CD4-positive, alpha-beta T cell treated with Interleukin-21 for 1 hour (primary cell): ENCODE data around the gene GFER.
"Not testable (repeated sequence)": the region's sequence is repeated elsewhere in the genome, so short reads cannot be mapped to it uniquely, and the experiment has no call there.

Experiments used
- DNase-seq: peaks from one replicate; pipeline ENCODE4 v3.0.0-alpha.2; 2020

Gene GFER

DNA sequence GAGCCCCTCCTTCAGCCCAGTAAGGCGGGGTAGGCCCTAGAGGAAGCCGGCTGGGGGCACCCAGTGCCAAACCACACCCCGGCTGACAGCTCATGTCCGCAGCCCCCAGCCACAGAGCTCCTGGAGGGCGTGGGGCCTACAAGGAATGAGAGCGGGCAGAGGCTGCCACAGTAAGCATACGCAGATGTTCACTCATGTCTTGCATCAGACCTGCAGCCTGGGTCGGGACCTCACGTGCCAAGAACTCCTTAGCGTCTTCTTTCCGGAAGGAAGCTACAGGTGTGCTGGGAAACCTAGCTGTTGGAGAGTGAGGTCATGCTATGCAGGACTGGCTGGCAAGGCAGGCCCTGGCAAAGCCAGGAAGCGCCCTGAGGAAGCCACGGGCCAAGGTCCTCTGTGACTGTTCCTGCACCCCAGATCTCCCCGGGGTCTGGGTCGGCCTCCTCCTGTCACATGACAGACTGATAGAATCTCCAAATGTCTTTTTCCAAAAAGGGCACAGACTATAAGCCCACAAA lies 24.1 kb downstream of the GFER start:
- peak; percentile 33 for DNase-seq

DNA sequence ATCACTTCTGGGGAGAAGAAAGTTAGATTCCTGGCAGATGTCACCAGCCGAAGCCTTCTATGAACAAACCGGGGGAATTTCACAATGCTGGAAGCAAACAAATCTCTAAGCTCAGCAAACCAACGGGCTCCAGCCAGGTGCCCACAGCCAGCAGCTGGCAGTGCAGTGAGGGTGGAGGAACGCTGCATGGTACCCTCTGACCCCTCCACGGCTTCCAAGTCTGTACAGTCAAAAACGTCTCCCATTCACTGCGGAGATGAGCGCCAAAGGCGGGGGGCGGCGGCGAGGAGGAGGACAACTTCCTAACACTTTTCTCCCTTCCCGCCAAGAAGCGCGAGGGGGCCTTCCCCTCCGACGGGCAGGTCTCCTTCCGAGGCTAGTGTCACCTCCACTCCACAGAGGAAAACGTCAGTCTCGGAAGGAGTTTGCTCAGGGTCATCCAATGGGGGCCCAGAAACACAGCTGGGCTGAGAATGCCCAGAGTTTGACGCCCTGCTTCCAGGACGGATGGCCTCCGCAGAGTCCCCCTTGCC lies 24.7 kb downstream of the GFER start:
- peak; percentile 34 for DNase-seq

DNA sequence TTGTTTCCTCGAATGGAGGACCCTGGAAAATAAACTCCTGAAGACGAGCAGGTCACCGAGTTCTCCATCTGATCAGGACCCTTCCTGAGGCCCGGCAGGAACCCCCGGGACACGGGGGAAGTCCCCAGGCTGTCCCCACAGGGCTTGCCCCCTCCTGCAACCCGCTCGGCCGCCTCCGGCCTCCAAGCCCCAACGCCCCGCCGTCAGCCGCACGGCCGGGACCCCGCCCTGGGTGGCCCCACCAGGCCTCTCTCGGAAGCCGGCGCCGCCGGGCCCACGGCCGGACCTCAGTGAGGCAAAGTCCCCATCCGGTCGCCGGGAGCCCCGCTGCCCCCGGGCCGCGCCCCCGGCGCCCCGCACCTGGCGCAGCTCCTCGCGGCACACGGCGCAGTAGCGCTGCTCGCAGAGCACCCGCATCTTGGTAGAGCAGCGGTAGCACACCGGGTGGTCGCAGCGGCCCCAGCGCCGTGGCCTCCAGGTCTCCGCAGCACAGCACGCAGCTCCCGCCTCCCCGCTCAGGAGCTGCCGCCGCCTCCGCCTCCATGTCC lies 25.2 kb downstream of the GFER start:
- no peak for DNase-seq

DNA sequence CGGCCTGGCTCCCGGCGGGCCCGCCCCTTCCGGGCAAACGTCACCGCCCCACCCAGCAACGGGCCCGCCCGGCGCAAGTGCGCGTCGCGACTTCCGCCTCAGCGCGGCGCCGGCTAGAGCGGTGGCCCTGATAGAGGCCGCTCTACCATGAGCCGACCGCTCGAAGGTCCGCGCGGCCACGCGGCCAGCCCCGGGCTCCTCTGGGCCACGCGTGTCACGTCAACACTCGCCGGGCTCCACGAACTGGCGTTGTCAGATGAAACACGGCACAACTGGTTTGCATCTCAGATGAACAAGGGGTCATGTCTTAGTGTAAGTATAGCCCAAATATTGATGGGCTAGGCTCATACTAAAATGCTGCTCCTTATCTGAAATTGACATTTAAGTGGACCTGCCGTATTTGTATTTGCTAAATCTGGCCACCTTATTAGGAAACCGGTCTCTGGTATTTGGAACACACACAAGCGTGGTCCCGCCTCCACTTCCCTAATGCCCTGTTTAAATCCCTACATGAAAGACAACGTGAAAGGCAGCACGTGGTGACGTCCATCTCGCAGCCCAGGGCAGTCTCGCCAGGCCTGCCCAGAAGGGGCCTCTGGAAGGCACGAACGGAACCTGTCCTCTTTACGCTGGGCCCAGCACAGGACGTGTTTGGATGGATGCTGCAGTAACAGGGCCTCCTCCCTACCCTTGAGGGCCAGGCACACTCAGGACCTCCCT lies 26.0 kb downstream of the GFER start, which contains the start of gene ZNF598:
ZNF598 (minus strand) TSS at position 31 of the 720 bp plus-strand sequence.
- DNase-seq, result peak; percentile 80

DNA sequence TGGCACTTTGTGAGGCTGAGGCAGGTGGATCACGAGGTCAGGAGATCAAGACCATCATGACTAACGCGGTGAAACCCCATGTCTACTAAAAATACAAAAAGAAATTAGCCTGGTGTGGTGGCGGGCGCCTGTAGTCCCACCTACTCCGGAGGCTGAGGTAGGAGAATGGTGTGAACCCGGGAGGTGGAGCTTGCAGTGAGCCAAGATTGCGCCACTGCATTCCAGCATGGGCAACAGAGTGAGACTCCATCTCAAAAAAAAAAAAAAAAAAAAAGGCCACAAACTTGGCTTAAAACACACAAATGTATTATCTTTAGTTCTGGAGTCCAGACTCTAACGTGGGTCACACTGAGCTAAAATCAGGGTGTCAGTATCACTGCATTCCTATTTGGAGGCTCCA lies 27.7 kb downstream of the GFER start:
- DNase-seq, result not testable (repeated sequence)

DNA sequence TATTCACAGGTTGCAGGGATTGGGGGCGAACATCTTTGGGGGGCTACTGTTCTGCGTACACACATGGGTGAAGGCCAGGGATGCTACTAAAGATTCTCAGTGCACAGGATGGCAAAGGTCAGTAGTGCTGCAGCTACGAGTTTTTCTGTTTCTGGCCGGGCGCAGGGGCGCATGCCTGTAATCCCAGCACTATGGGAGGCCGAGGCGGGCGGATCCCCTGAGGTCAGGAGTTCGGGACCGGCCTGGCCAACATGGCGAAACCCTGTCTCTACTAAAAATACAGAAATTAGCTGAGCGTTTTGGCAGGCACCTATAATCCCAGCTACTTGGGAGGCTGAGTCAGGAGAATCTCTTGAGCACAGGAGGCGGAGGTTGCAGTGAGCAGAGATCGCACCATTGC lies 29.5 kb downstream of the GFER start:
- no peak for DNase-seq

DNA sequence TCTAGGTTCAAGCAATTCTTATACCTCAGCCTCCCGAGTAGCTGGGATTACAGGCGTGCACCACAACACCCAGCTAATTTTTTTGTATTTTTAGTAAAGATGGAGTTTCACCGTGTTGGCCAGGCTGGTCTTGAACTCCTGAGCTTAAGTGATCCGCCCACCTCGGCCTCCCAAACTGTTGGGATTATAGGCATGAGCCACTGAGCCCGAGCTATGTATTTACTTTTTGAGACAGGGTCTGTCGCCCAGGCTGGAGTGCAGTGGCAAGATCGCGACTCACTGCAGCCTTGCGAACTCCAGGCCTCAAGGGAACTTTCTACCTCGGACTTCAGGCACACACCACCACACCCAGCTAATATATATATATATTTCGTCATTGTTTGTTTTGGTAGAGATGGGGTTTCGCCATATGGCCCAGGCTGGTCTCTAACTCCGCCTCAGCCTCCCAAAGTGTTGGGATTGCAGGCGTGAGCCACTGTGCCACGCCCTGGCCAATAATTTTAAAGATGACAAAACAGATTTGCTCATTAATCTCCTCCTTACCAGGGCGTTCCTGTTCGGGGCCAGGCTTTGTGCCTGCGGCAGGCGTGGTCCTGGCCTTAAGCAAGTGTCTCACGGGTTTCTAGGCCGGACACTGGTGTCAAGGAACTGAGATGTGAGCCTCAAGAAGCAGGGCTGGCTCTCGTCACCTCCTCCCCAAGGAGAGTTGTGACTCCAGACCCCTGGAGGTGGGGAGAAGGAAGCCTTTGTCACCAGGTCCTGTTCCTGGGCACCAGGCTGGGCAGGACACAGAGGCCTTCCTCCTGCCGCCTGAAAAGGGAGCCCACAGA lies 31.3 kb downstream of the GFER start:
- no peak for DNase-seq

DNA sequence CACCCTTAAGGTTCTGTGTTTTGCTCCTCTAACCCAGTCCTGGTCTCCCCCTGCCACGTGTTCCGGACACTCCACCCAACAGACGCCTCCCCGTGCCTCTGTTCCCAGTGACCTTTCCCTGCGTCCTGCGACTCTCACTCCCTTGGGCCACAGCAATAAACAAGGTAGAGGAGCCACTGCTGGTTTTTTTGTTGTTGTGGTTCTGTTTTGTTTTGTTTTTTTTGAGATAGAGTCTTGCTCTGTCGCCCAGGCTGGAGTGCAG lies 31.9 kb downstream of the GFER start:
- no peak for DNase-seq

DNA sequence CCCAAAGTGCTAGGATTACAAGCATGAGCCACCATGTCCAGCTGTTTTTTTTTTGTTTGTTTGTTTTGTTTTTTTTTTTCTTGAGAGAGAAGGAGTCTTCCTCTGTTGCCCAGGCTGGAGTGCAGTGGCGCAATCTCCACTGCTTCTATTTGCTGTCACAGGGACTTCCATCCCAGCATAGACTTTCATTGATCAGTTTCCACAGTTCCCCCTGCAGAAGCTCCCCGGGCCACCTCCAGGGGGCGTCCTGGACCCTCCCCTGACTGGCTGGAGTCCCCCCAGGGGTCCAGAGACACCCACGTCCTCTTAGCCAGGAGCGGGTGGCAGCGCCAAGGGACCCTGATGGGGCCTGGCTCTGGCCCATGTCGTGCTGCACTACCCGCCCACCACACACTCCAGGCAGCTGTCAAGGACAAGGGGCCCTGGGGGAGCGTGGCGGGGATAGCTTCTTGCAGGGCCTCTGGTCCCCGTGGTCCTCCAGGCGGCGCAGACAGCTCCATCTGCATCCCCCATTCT lies 32.5 kb downstream of the GFER start:
- peak; percentile 17 for DNase-seq

DNA sequence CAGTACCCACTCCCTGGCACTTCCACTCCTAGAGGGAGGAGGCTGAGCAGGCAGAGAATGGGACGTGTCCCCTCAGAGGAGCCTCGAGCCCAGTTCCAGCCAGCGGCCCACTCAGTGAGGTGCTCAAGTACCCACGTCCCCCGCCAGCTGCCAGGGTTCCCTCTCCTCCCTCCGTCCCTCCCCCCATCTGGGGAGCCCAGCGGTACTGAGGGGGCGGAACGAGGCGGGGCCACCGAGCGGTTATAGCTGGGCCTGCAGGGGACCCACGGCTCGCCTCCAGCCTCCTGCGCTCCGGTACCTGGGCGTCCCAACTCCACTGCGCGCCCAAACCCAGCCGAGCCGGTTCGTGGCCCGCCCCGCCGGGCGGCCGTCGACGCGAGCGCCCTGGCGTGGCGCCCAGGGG lies 35.5 kb downstream of the GFER start, which contains the start of gene NPW:
NPW (plus strand) TSS at position 268 of the 403 bp plus-strand sequence.
- DNase-seq, result peak; percentile 23

DNA sequence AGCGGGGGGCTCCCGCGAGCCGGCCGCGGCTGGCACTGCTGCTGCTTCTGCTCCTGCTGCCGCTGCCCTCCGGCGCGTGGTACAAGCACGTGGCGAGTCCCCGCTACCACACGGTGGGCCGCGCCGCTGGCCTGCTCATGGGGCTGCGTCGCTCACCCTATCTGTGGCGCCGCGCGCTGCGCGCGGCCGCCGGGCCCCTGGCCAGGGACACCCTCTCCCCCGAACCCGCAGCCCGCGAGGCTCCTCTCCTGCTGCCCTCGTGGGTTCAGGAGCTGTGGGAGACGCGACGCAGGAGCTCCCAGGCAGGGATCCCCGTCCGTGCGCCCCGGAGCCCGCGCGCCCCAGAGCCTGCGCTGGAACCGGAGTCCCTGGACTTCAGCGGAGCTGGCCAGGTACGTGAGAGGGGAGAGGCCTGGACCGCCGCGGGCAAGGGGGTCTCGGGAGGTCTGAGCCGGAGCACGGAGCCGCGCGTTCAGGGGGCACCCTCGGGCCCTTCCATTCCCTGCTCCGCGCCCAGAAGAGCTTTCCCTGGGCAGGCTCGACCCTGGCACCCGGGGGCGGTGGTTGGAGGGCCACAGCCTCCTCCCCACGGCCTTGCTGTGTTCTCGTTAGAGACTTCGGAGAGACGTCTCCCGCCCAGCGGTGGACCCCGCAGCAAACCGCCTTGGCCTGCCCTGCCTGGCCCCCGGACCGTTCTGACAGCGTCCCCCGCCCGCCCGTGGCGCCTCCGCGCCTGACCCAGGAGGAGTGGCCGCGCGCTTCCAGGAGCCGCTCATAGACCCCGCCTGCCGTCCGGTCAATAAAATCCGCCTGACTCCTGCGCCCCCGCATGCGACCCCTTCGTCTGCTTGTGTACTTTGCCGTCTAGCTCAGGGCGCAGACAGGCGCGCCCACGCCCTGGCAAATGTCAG lies 36.2 kb downstream of the GFER start:
- no peak for DNase-seq

DNA sequence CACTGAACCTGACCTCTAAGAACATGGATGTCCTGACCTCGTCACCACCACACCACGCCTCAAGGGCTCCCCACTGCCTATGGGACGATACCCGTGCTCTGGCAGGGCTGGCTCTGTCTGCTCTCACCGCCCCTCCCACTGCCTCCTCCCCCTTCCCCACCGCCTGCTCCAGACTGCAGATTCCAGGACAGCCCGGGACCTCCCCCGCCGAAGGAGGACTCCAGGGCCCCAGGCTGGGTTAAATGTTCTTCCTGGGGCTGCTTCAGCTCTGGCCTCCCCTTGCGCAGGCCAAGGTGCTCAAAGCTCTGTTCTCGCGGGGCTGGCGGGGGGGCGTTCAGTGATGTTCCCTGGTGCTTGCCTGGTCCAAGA lies 38.7 kb downstream of the GFER start:
- no peak for DNase-seq

DNA sequence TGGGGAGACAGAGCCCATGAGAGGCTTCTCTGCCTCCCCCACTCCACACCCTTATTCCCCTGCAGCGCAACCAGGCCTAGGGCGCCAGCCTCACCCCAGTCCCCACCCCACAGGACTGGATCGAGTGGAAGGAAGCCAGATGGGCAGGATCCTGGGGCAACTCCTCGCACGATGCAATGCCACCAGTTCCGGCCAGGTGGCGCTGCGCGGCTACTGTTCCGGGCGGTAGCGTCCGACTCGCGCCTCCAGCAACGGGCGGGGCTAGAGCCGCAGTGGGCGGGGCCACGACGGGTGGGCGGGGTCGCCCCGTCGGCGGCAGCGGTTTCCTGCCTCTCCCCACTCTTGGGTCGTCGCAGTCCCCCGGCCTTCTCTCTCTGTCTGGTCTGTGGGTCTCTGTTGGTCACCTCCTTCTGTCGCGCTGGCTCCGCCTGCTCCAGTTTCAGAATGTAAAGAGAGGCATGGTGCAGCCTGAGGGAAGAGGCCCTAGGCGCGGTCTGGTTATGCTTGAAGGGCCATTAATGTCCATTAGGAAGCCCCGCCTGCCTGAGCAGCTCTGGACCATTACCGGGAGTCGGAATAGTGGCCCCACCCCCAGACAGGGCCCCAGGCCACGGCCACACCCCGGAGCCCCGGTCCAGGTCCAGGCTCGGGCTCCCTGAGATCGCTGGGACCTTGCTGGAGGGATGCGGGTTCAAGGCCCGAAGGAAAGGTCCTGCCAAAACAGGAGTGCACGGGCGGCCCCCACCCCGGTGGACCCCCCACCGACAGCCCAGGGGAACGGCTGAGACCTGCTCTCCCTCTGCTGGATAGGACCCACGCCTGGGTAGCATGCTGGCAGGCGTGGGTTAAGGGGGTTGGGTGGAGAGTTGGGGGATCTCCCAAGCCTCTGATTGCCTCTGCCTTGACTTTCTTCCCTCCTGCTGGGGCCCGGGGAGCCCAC lies 39.4 kb downstream of the GFER start:
- DNase-seq, result peak; percentile 95

DNA sequence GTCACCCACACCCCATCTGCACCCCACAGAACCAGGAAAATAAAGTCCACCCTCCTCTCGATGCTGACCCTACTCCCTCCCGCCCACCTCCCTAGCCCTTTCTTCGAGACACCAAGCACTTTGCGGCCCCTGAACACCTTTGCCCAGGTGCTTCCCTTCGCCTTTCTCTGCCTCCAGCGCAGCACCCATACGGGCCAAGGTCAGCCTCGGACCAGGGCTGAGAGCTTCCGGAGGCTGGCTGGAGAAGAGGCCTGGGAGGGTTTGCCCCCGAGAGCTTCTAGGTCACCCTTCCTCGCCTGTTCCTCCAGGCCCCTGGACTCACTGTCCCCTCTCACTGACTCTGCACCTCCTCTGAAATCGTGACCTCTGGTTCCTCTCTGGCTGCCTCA lies 40.0 kb downstream of the GFER start:
- DNase-seq, result no peak

DNA sequence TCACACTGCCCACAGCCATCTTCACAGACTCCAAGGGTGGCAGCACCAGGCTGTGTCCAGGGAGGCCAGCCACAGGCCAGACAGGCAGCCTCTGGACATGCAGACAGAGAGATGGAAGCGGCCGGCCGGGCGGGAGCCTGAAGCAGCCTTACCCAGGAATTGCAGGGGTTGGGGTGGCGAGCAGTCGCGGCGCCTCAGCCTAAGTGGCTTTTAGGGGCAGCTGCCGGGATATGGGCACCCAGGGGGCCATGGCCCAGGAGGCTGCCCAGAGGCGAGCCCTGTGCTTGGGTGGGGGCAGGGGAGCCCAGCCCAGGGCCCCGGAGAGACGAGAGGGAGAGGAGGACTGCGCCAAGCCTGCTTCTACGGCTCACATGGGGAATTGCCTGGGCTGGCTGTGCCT lies 41.3 kb downstream of the GFER start:
- DNase-seq, result no peak

DNA sequence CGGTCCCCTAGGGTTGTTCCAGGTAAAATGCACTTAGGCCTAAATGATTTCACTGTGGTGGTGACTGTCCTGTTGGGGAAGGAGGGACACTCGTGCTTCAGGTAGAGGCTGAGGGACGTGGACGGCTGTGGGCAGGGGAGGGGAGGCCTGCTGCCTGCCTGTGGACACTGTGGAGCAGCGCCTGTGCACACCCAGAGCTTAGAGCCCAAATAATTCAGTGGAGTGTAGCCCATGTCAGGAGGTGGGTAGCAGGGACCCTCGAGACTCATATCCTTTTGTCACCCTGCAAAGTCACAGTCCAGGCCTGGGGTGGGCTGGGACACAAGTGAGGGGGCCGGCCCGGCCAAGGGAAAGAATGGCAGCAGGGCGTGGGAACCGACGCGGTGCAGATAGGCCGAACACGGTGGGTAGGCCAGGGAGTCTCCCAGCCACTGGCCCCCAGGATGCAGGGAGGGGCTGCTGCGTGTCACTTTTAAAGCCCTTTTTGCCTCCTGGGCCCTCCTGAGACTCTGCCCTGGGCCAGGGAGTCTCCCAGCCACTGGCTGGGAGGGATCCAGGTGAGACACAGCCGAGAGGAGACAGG lies 42.0 kb downstream of the GFER start:
- DNase-seq, result no peak

DNA sequence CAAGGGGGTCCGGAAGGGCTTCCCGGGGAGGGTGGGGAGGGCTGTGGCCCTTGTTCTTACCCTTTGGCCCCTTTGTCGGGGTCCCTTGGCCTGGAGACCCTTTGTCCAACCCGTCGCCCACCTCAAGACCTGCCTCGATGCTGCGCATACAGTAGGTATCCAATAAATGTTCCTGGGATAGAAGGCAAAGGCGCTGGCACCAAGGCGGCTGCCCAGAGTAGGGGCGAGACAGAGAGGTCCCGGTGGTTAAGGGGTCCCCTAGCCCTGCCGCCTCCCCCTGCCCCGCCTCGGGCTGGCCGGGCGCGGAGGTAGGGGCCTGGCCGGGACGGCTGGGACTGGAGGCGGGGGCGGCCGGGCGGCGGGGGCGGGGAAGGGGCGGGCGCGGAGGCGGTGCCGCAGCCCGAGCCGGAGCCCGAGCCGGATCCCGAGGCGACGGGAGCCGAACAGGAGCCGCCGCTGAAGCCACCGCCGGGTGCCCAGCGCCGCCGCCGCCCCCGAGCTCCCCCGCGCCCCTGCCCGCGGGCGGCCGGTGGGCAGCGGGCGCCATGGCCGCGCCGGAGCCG lies 42.5 kb downstream of the GFER start, which contains the start of gene NHERF2:
NHERF2 (plus strand) TSS at position 442 of the 563 bp plus-strand sequence; CDS start at position 546, 104 bp downstream.
- DNase-seq, result peak; percentile 32

DNA sequence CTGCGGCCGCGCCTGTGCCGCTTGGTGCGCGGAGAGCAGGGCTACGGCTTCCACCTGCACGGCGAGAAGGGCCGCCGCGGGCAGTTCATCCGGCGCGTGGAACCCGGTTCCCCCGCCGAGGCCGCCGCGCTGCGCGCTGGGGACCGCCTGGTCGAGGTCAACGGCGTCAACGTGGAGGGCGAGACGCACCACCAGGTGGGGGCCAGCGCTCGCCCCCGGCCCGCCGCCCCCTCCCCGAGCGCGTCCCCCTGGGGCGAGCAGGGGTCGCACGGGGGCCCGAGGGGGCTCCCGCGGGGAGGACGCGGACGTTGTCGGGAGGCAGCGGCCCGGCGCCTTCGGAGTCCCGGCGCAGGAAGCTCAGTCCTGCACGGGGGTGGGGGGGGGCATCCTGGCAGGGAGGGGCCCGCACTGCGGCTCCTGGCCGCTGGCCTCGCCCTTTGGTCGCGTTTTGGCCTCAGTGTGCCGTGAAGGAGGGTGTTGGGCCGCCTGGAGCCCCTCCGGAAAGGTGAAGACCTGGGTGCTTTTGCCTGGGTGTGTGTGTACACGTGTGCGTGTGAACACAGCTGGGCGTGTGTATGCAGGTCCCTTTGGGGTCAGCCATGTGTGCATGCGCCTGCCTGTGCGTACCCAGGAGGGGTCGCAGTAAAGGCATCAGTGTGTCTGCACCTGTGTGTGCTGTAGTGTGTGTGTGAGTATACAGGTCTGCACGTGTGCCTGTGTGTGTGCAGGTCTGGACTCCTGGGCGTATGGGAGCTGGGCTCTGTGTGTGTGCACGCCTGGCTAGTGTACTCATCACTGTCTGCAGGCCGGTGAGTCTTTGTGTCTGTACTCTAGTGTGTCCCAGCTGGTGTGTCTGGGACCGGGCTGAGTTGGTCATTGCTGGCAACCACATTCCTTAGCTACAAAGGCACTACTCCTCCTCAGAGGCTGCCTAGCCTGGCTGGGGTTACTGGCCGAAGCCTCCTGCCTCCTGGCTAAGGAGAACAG lies 43.3 kb downstream of the GFER start:
- peak; percentile 29 for DNase-seq

DNA sequence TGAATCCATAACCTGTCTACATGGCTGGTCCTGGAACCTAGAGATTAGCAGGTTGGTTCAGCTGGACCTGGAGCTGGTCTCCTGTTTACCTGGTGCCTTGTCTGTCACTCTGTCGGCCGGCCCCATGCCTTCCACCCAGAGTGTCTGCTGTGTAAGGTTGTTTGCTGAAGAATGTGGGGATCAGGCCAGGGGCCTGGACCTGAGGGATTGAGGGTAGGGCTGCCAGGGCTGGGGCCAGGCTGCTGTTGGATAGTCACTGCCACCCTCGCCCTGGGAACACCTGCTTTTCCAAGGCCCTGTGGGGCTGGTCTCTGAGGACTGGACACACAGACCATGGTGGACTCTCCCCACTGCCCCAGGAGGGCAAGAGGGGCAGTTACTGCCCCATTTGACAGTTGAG lies 44.2 kb downstream of the GFER start:
- no peak for DNase-seq
